ENCODE measurements around the gene GLT1D1. TPM values are rescaled to one million over a fixed set of nuclear protein-coding genes. Genes with fewer than 3 reads are reported as not detected.

GLT1D1 gene
- total and polyA plus RNA-seq, 2 donors (not counting 3 experiments of a cell fraction or from before 2014, with no cell fraction given), result not detected

DNA sequence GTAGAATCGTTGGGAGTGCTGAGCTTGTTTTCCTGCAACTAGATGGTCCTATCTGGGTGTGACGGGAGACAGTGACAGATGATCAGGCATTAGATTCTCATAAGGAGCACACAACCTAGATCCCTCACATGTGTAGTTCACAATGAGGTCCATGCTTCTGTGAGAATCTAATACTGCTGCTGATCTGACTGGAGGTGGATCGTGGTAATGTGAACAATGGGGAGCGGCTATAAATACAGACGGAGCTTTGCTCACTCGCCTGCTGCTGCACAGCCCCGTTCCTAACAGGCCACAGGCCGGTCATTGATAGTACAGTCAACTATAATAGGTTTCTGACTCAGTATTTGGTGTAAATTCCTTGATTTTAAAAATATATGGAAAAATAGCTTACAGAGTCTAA lies 138.8 kb downstream of the GLT1D1 start:
- H3K27ac ChIP-seq (ENCODE audit: insufficient read depth, low read depth, low read length), result no peak overlapping the region
- peaks cover 5% of the 10 kb centered on the region for H3K9me3 ChIP-seq (replicated peaks; ENCODE audit: control insufficient read depth, insufficient read depth, low read length)
- H3K4me1 ChIP-seq (ENCODE audit: control insufficient read depth, extremely low read depth, insufficient read depth, low read length), result no peaks in the 10 kb centered on the region
- H4K20me1 ChIP-seq (replicated peaks; ENCODE audit: control insufficient read depth, extremely low read depth, insufficient read depth, low read length), result no peaks in the 10 kb centered on the region
- CTCF ChIA-PET, result no interaction called here
- no TSS peak for BruUV-seq (replicated peaks)
- H3K9me1 ChIP-seq (replicated peaks; ENCODE audit: control insufficient read depth, extremely low read depth, insufficient read depth, low read length), result no peaks in the 10 kb centered on the region
- no peak overlapping the region for H3K4me2 ChIP-seq (ENCODE audit: insufficient read depth, low read length)
- no peak for FAIRE-seq
- no peaks in the 10 kb centered on the region for H3K79me2 ChIP-seq (ENCODE audit: control insufficient read depth, insufficient read depth, low read length)
- no peaks in the 10 kb centered on the region for H3K36me3 ChIP-seq (ENCODE audit: control insufficient read depth in 2 of 2, extremely low read depth in 1 of 2, insufficient read depth in 2 of 2, low read length in 2 of 2)
- H3K9ac ChIP-seq (replicated peaks; ENCODE audit: extremely low read depth, insufficient read depth, low read length), result no peak overlapping the region
- POLR2A ChIA-PET, result no interaction called here
- intact Hi-C loops (cut with micrococcal nuclease) (no loop called here), dilution Hi-C loops (cut with MboI; ENCODE audit: extremely low pct_ligation_motif_present, low sequenced_read_pairs) (no loop called here)
- no peaks in the 10 kb centered on the region for H3K27me3 ChIP-seq (ENCODE audit: control insufficient read depth in 2 of 2, insufficient read depth in 2 of 2, low read length in 2 of 2)
- H2AFZ ChIP-seq (ENCODE audit: low read depth, low read length), result no peak overlapping the region
- no peak for DNase-seq (ENCODE audit: low read depth, low spot score)
- TF ChIP-seq POLR2AphosphoS5 (IDR thresholded peaks at IDR 0.05; ENCODE audit: insufficient read depth, low read depth, low read length), result no peak
- TF ChIP-seq JUN (IDR thresholded peaks at IDR 0.05; ENCODE audit: borderline replicate concordance, insufficient read depth, insufficient read length, low read depth), result no peak
- TF ChIP-seq, protein P1, sequence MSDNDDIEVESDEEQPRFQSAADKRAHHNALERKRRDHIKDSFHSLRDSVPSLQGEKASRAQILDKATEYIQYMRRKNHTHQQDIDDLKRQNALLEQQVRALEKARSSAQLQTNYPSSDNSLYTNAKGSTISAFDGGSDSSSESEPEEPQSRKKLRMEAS (IDR thresholded peaks at IDR 0.05; ENCODE audit: insufficient read depth, insufficient read length), result no peak
- no peak for TF ChIP-seq EZH2 (IDR thresholded peaks at IDR 0.05; ENCODE audit: borderline replicate concordance, low read depth, low read length, severe bottlenecking)
- TF ChIP-seq, protein P2, sequence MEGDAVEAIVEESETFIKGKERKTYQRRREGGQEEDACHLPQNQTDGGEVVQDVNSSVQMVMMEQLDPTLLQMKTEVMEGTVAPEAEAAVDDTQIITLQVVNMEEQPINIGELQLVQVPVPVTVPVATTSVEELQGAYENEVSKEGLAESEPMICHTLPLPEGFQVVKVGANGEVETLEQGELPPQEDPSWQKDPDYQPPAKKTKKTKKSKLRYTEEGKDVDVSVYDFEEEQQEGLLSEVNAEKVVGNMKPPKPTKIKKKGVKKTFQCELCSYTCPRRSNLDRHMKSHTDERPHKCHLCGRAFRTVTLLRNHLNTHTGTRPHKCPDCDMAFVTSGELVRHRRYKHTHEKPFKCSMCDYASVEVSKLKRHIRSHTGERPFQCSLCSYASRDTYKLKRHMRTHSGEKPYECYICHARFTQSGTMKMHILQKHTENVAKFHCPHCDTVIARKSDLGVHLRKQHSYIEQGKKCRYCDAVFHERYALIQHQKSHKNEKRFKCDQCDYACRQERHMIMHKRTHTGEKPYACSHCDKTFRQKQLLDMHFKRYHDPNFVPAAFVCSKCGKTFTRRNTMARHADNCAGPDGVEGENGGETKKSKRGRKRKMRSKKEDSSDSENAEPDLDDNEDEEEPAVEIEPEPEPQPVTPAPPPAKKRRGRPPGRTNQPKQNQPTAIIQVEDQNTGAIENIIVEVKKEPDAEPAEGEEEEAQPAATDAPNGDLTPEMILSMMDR (IDR thresholded peaks at IDR 0.05; ENCODE audit: extremely low read depth in 1 of 2, insufficient read depth in 1 of 2, low read depth in 1 of 2, low read length in 2 of 2), result no peak
- no peak for TF ChIP-seq GATA2 (IDR thresholded peaks at IDR 0.05; ENCODE audit: insufficient read depth, insufficient read length, low read depth, low read length)
- TF ChIP-seq MYC (IDR thresholded peaks at IDR 0.05; ENCODE audit: low read depth, low read length), result no peak
- no peak for TF ChIP-seq FOS (IDR thresholded peaks at IDR 0.05; ENCODE audit: borderline replicate concordance, insufficient read depth, low read length)
- no peak for TF ChIP-seq POLR2A (IDR thresholded peaks at IDR 0.05; ENCODE audit: low read depth, low read length)
- no peak overlapping the region for H3K4me3 ChIP-seq (replicated peaks in 1 of 3; ENCODE audit: insufficient read depth in 1 of 3, low read depth in 1 of 3, low read length in 3 of 3)

Data from endothelial cell of umbilical vein (primary cell).